Gastroesophageal sphincter (tissue), 4 donors: ENCODE results near the gene CD248. TPM values are rescaled to one million over a fixed set of nuclear protein-coding genes. Genes with fewer than 3 reads are reported as not detected.
A peak's percentile ranks its signal among the peaks of the same experiment; 100 is the strongest.
"Not testable (repeated sequence)": the region's sequence is repeated elsewhere in the genome, so short reads cannot be mapped to it uniquely, and the experiment has no call there.

ENCODE experiments used
- ATAC-seq: fragments of 150-250 bp; one replicate; pipeline ENCODE4 v1.9.1; 2016; ENCODE audit warnings: mild to moderate bottlenecking, moderate library complexity
- H3K27ac ChIP-seq, 4 donors: fragments of 200-600 bp; sonication (generic) in 3 of 4; 1 replicate in 3 of 4; 2 replicates in 1 of 4; pipeline ENCODE4 v1.5.1; 2016 to 2019
- H3K27me3 ChIP-seq: fragments of 200-600 bp; sonication (generic); one replicate; pipeline ENCODE4 v1.5.1; 2019
- H3K36me3 ChIP-seq, 2 donors: fragments of 200-600 bp; sonication (generic); one replicate each; pipeline ENCODE4 v1.5.1; 2019; ENCODE audit warnings: control low read depth in 1 of 2
- H3K4me1 ChIP-seq, 3 donors: fragments of 200-600 bp; sonication (generic); 1 replicate in 2 of 3; 2 replicates in 1 of 3; pipeline ENCODE4 v1.5.1; 2016 to 2019; ENCODE audit warnings: control low read depth in 2 of 3
- H3K4me3 ChIP-seq, 2 donors: fragments of 200-600 bp; sonication (generic); one replicate each; pipeline ENCODE4 v1.5.1; 2019; ENCODE audit warnings: mild to moderate bottlenecking in 1 of 2, moderate library complexity in 1 of 2
- H3K9me3 ChIP-seq, 3 donors: fragments of 200-600 bp; sonication (generic); one replicate each; pipeline ENCODE4 v1.5.1; 2017 to 2019; ENCODE audit warnings: control low read depth in 2 of 3
- CTCF ChIP-seq, 4 experiments: fragments of 200-600 bp in 2 of 4; fragments of 450-650 bp in 2 of 4; sonication (generic) in 1 of 4; IDR thresholded peaks; one replicate each; pipeline ENCODE4 v1.5.1; 2017 to 2019; ENCODE audit warnings: antibody characterized with exemption in 4 of 4, mild to moderate bottlenecking in 2 of 4, moderate library complexity in 2 of 4
- EP300 ChIP-seq: sonication (generic); formaldehyde crosslinking; IDR thresholded peaks from one replicate; pipeline ENCODE4 v1.6.1; 2017; ENCODE audit warnings: antibody characterized with exemption, mild to moderate bottlenecking
- POLR2A ChIP-seq, 2 donors: fragments of 450-650 bp; IDR thresholded peaks; one replicate each; pipeline ENCODE4 v1.6.1; 2017; ENCODE audit warnings: antibody characterized with exemption in 2 of 2, mild to moderate bottlenecking in 2 of 2, moderate library complexity in 1 of 2
- POLR2AphosphoS5 ChIP-seq: sonication (generic); formaldehyde crosslinking; IDR thresholded peaks from one replicate; pipeline ENCODE4 v1.6.1; 2017; ENCODE audit warnings: antibody characterized with exemption
- WGBS, 2 donors: methylation state at CpG; one replicate each; pipeline ENCODE4 v1.1.5; 2018; ENCODE audit warnings: low coverage in 1 of 2; 5-methylcytosine and 5-hydroxymethylcytosine counted together
- total RNA-seq, 4 donors: library from RNA; depleted of rRNA; stranded (reverse); fragments of >200 nt; gene quantifications; one replicate each; pipeline ENCODE4 v1.1.0, GENCODE V29; 2016

CD248 gene
- total RNA-seq, 4 donors from 2014 or later, result 23.1 to 68.2 (median 27.0) TPM

- TF ChIP-seq POLR2A (IDR thresholded peaks at IDR 0.05) (no peak), CTCF (IDR thresholded peaks at IDR 0.05) (peak in 3 of 4 experiments; percentile 45 to 96 (median 90))
- Histone ChIP-seq H3K4me3 (peak overlapping the region; percentile 33 to 55), H3K4me1 (peaks cover 0 to 53% (median 15%) of the 10 kb centered on the region in 3 donors), H3K36me3 (no peaks in the 10 kb centered on the region), H3K27me3 (peaks cover 10% of the 10 kb centered on the region), H3K9me3 (no peaks in the 10 kb centered on the region), H3K27ac (peak overlapping the region; percentile 47 to 96 (median 92))
- WGBS, 2 donors, result 0% methylated on average over 3 to 4 of the region's 44 CpGs
- ATAC-seq, result peak; percentile 84
Measured at GRCh38 chr11:66311965-66312548, 4.8 kb downstream of the CD248 start.

- peak overlapping the region; percentile 33 to 55 for H3K4me3 ChIP-seq
- TF ChIP-seq EP300 (no peak), POLR2A (IDR thresholded peaks at IDR 0.05) (no peak), POLR2AphosphoS5 (no peak), CTCF (IDR thresholded peaks at IDR 0.05) (peak in 1 of 4 experiments; percentile 96)
- peaks cover 4% of the 10 kb centered on the region for H3K27me3 ChIP-seq
- no peaks in the 10 kb centered on the region for H3K36me3 ChIP-seq
- WGBS, 2 donors, result 0% methylated on average over 1 of the region's 26 CpGs; no CpG with 5 or more reads in 1 of the 2 donors
- no peaks in the 10 kb centered on the region for H3K9me3 ChIP-seq
- H3K27ac ChIP-seq, result peak overlapping the region in 3 of 4 donors; percentile 91 to 96 (median 92)
- ATAC-seq, result no peak
- peaks cover 0 to 47% (median 12%) of the 10 kb centered on the region in 3 donors for H3K4me1 ChIP-seq
Measured at GRCh38 chr11:66311470-66311964, 5.3 kb downstream of the CD248 start.

GRCh38 chr11:66310803-66311440, 5.9 kb downstream of the CD248 start:
- peaks cover 0 to 42% (median 12%) of the 10 kb centered on the region in 3 donors for H3K4me1 ChIP-seq
- not testable (repeated sequence) for H3K27me3 ChIP-seq, H3K9me3 ChIP-seq, H3K4me3 ChIP-seq, H3K36me3 ChIP-seq, ATAC-seq
- H3K27ac ChIP-seq, result peak overlapping the region in 1 of 4 donors; percentile 91
- WGBS, 2 donors, result 86 to 100% methylated on average over 2 to 15 of the region's 18 CpGs

- no peak for TF ChIP-seq POLR2A (IDR thresholded peaks at IDR 0.05)
- no peak for TF ChIP-seq POLR2AphosphoS5
- no peak for TF ChIP-seq CTCF (IDR thresholded peaks at IDR 0.05)
- no peak for TF ChIP-seq EP300
- Histone ChIP-seq H3K27ac (no peak overlapping the region), H3K4me1 (peaks cover 0 to 36% (median 12%) of the 10 kb centered on the region in 3 donors), H3K4me3 (no peak overlapping the region), H3K27me3 (no peaks in the 10 kb centered on the region), H3K36me3 (no peaks in the 10 kb centered on the region), H3K9me3 (no peaks in the 10 kb centered on the region)
- ATAC-seq, result no peak
- WGBS, 2 donors, result 68 to 100% methylated on average over 1 to 8 of the region's 8 CpGs
Measured at GRCh38 chr11:66310324-66310723, 6.5 kb downstream of the CD248 start.

- TF ChIP-seq POLR2AphosphoS5 (no peak), POLR2A (IDR thresholded peaks at IDR 0.05) (no peak), CTCF (IDR thresholded peaks at IDR 0.05) (no peak), EP300 (no peak)
- H3K4me3 ChIP-seq, result no peak overlapping the region
- no peaks in the 10 kb centered on the region for H3K9me3 ChIP-seq
- H3K36me3 ChIP-seq, result no peaks in the 10 kb centered on the region
- no peak overlapping the region for H3K27ac ChIP-seq
- H3K4me1 ChIP-seq, result peaks cover 0 to 27% (median 12%) of the 10 kb centered on the region in 3 donors
- H3K27me3 ChIP-seq, result no peaks in the 10 kb centered on the region
- WGBS, 2 donors, result 26 to 65% methylated on average over 3 of the region's 3 CpGs
- no peak for ATAC-seq
Measured at GRCh38 chr11:66309475-66309874, 7.4 kb downstream of the CD248 start.
